ENCODE data around the gene RPS15.

RPS15 gene

DNA sequence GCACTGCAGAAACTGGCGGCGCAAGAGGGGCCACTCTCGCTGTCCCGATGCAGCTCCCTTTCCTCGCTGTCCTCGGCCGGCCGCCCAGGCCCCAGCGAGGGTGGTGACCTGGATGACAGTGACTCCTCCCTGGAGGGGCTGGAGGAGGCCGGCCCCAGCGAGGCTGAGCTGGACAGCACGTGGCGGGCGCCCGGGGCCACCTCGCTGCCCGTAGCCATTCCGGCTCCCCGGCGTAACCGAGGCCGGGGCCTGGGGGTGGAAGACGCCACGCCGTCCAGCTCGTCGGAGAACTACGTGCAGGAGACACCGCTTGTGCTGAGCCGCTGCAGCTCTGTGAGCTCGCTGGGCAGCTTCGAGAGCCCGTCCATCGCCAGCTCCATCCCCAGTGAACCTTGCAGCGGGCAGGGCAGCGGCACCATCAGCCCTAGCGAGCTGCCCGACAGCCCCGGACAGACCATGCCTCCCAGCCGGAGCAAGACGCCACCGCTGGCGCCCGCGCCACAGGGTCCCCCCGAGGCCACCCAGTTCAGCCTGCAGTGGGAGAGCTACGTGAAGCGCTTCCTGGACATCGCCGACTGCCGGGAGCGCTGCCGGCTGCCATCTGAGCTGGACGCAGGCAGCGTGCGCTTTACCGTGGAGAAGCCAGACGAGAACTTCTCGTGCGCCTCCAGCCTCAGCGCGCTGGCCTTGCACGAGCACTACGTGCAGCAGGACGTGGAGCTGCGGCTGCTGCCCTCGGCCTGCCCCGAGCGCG lies 28.4 kb downstream of the RPS15 start:
- Histone ChIP-seq H4K20me1 (ENCODE audit: insufficient read depth, low read length) (no peaks in the 10 kb centered on the region), H3K4me1 (ENCODE audit: low read length) (no peaks in the 10 kb centered on the region), H2AFZ (ENCODE audit: low read depth, low read length) (no peak overlapping the region), H3K27me3 (ENCODE audit: low read depth, low read length) (no peaks in the 10 kb centered on the region), H3K4me3 (ENCODE audit: low read length) (no peak overlapping the region), H3K27ac (ENCODE audit: low read length) (no peak overlapping the region), H3K9ac (ENCODE audit: low read length) (no peak overlapping the region), H3K36me3 (replicated peaks; ENCODE audit: low read depth, low read length) (peaks cover 4% of the 10 kb centered on the region), H3K79me2 (ENCODE audit: low read length) (no peaks in the 10 kb centered on the region), H3K9me3 (ENCODE audit: insufficient read depth, low read length) (no peaks in the 10 kb centered on the region), H3K4me2 (ENCODE audit: low read length) (no peak overlapping the region)
- TF ChIP-seq EZH2phosphoT487 (IDR thresholded peaks at IDR 0.05; ENCODE audit: low read depth) (no peak), CTCF (IDR thresholded peaks at IDR 0.05; ENCODE audit: low read depth, low read length) (no peak)

- no peak overlapping the region for H2AFZ ChIP-seq (ENCODE audit: low read depth, low read length)
- no peaks in the 10 kb centered on the region for H3K27me3 ChIP-seq (ENCODE audit: low read depth, low read length)
- H3K9ac ChIP-seq (ENCODE audit: low read length) = no peak overlapping the region
- no peaks in the 10 kb centered on the region for H3K79me2 ChIP-seq (ENCODE audit: low read length)
- H3K4me2 ChIP-seq (ENCODE audit: low read length) = no peak overlapping the region
- 0 out of 2 replicates have a peak, but pooled peaks cover 4% of the 10 kb centered on the region for H4K20me1 ChIP-seq (ENCODE audit: insufficient read depth, low read length)
- peaks cover 4% of the 10 kb centered on the region for H3K36me3 ChIP-seq (replicated peaks; ENCODE audit: low read depth, low read length)
- no peaks in the 10 kb centered on the region for H3K9me3 ChIP-seq (ENCODE audit: insufficient read depth, low read length)
- TF ChIP-seq EZH2phosphoT487 (IDR thresholded peaks at IDR 0.05; ENCODE audit: low read depth) = no peak
- no peak overlapping the region for H3K27ac ChIP-seq (ENCODE audit: low read length)
- H3K4me3 ChIP-seq (ENCODE audit: low read length) = no peak overlapping the region
- H3K4me1 ChIP-seq (ENCODE audit: low read length) = no peaks in the 10 kb centered on the region
Measured at GRCh38 chr19:1467215-1467489, 29.0 kb downstream of the RPS15 start.

- H3K27ac ChIP-seq (ENCODE audit: low read length) = no peak overlapping the region
- no peaks in the 10 kb centered on the region for H3K9me3 ChIP-seq (ENCODE audit: insufficient read depth, low read length)
- no peaks in the 10 kb centered on the region for H3K4me1 ChIP-seq (ENCODE audit: low read length)
- H3K4me2 ChIP-seq (ENCODE audit: low read length) = no peak overlapping the region
- H3K9ac ChIP-seq (ENCODE audit: low read length) = no peak overlapping the region
- no peak overlapping the region for H3K4me3 ChIP-seq (ENCODE audit: low read length)
- no peak for TF ChIP-seq CTCF (IDR thresholded peaks at IDR 0.05; ENCODE audit: low read depth, low read length)
- no peak for TF ChIP-seq EZH2phosphoT487 (IDR thresholded peaks at IDR 0.05; ENCODE audit: low read depth)
- H2AFZ ChIP-seq (ENCODE audit: low read depth, low read length) = no peak overlapping the region
- 0 out of 2 replicates have a peak, but pooled peaks cover 9% of the 10 kb centered on the region for H4K20me1 ChIP-seq (ENCODE audit: insufficient read depth, low read length)
- H3K79me2 ChIP-seq (ENCODE audit: low read length) = no peaks in the 10 kb centered on the region
- peaks cover 4% of the 10 kb centered on the region for H3K36me3 ChIP-seq (replicated peaks; ENCODE audit: low read depth, low read length)
- H3K27me3 ChIP-seq (ENCODE audit: low read depth, low read length) = no peaks in the 10 kb centered on the region
Measured at GRCh38 chr19:1467490-1468273, 29.5 kb downstream of the RPS15 start.

- TF ChIP-seq CTCF (IDR thresholded peaks at IDR 0.05; ENCODE audit: low read depth, low read length) (no peak), EZH2phosphoT487 (IDR thresholded peaks at IDR 0.05; ENCODE audit: low read depth) (no peak)
- Histone ChIP-seq H3K79me2 (ENCODE audit: low read length) (no peaks in the 10 kb centered on the region), H2AFZ (ENCODE audit: low read depth, low read length) (no peak overlapping the region), H3K27ac (ENCODE audit: low read length) (no peak overlapping the region), H3K4me2 (ENCODE audit: low read length) (no peak overlapping the region), H3K9ac (ENCODE audit: low read length) (no peak overlapping the region), H3K4me3 (ENCODE audit: low read length) (no peak overlapping the region), H3K9me3 (ENCODE audit: insufficient read depth, low read length) (no peaks in the 10 kb centered on the region), H3K4me1 (ENCODE audit: low read length) (no peaks in the 10 kb centered on the region), H3K36me3 (replicated peaks; ENCODE audit: low read depth, low read length) (peaks cover 4% of the 10 kb centered on the region), H4K20me1 (ENCODE audit: insufficient read depth, low read length) (peaks cover 13% of the 10 kb centered on the region), H3K27me3 (ENCODE audit: low read depth, low read length) (no peaks in the 10 kb centered on the region)
Measured at GRCh38 chr19:1468274-1468820, 30.2 kb downstream of the RPS15 start.
